Mesenchymal stem cell (in vitro differentiated cells and primary cell): ENCODE data around the gene STAM.

Experiments used
- DNase-seq: peaks from one replicate; pipeline ENCODE4 v3.0.0-alpha.2; 2013
- H2AFZ ChIP-seq: one replicate; pipeline ENCODE4 v1.6.1; 2013; ENCODE audit warnings: low read depth, mild to moderate bottlenecking, control low read depth, inconsistent platforms, low read length, moderate library complexity
- H2AK5ac ChIP-seq: 2 replicates; pipeline ENCODE4 v1.6.1; 2013; ENCODE audit warnings: low read length, moderate library complexity, mild to moderate bottlenecking, inconsistent platforms; ENCODE audit not compliant: severe bottlenecking
- H2BK120ac ChIP-seq: one replicate; pipeline ENCODE4 v1.6.1; 2013; ENCODE audit warnings: low read depth, mild to moderate bottlenecking, inconsistent platforms, low read length, moderate library complexity
- H2BK12ac ChIP-seq, 2 experiments: one replicate each; pipeline ENCODE4 v1.6.1; 2013; ENCODE audit warnings: inconsistent platforms in 2 of 2, low read length in 2 of 2, mild to moderate bottlenecking in 2 of 2, moderate library complexity in 2 of 2, control low read depth in 1 of 2
- H2BK15ac ChIP-seq: one replicate; pipeline ENCODE4 v1.6.1; 2013; ENCODE audit warnings: mild to moderate bottlenecking, low read depth, inconsistent platforms; ENCODE audit not compliant: poor library complexity, severe bottlenecking
- H2BK5ac ChIP-seq: 2 replicates; pipeline ENCODE4 v1.6.1; 2013; ENCODE audit warnings: low read depth, mild to moderate bottlenecking, low read length, control low read depth, inconsistent platforms; ENCODE audit not compliant: poor library complexity, severe bottlenecking
- H3K14ac ChIP-seq, 2 experiments: one replicate each; pipeline ENCODE4 v1.6.1; 2013; ENCODE audit warnings: inconsistent platforms in 2 of 2, low read length in 2 of 2, control low read depth in 1 of 2, mild to moderate bottlenecking in 1 of 2, moderate library complexity in 1 of 2
- H3K18ac ChIP-seq, 2 experiments: one replicate each; pipeline ENCODE4 v1.6.1; 2013; ENCODE audit warnings: inconsistent platforms in 2 of 2, low read length in 2 of 2, control low read depth in 1 of 2, low read depth in 1 of 2, mild to moderate bottlenecking in 1 of 2
- H3K23ac ChIP-seq, 2 experiments: one replicate each; pipeline ENCODE4 v1.6.1; 2013; ENCODE audit warnings: inconsistent platforms in 2 of 2, low read length in 2 of 2, mild to moderate bottlenecking in 2 of 2, moderate library complexity in 2 of 2, control low read depth in 1 of 2
- H3K27ac ChIP-seq: 2 replicates; pipeline ENCODE4 v1.5.1; 2013; ENCODE audit warnings: mild to moderate bottlenecking, moderate library complexity, low read length, control low read depth, inconsistent platforms; ENCODE audit not compliant: poor library complexity, severe bottlenecking
- H3K27me3 ChIP-seq, 2 experiments: 2 replicates each; pipeline versions ENCODE4 v1.6.1 to v1.7.0; 2013; ENCODE audit warnings: low read length in 2 of 2, mild to moderate bottlenecking in 2 of 2, moderate library complexity in 2 of 2, control low read depth in 1 of 2, inconsistent platforms in 1 of 2; ENCODE audit not compliant: control insufficient read depth in 1 of 2, insufficient read depth in 1 of 2
- H3K36me3 ChIP-seq, 2 experiments: 2 replicates each; pipeline versions ENCODE4 v1.6.1 to v1.7.0; 2013; ENCODE audit warnings: low read length in 2 of 2, control low read depth in 1 of 2, inconsistent platforms in 1 of 2, low read depth in 1 of 2, mild to moderate bottlenecking in 1 of 2; ENCODE audit not compliant: insufficient read depth in 2 of 2, control insufficient read depth in 1 of 2
- H3K4ac ChIP-seq, 2 experiments: one replicate each; pipeline ENCODE4 v1.6.1; 2013; ENCODE audit warnings: inconsistent platforms in 2 of 2, low read length in 2 of 2, mild to moderate bottlenecking in 2 of 2, moderate library complexity in 2 of 2, control low read depth in 1 of 2, low read depth in 1 of 2
- H3K4me1 ChIP-seq: 2 replicates; pipeline ENCODE4 v1.6.1; 2013; ENCODE audit warnings: low read depth, low read length, control low read depth; ENCODE audit not compliant: control insufficient read depth, insufficient read depth
- H3K4me2 ChIP-seq: 2 replicates; pipeline ENCODE4 v1.6.1; 2013; ENCODE audit warnings: low read length, mild to moderate bottlenecking, inconsistent platforms; ENCODE audit not compliant: poor library complexity, severe bottlenecking
- H3K4me3 ChIP-seq, 2 experiments: 2 replicates each; pipeline versions ENCODE4 v1.5.1 to v1.7.0; 2013; ENCODE audit warnings: low read length in 2 of 2, mild to moderate bottlenecking in 2 of 2, control low read depth in 1 of 2, low read depth in 1 of 2; ENCODE audit not compliant: insufficient read depth in 1 of 2
- H3K79me1 ChIP-seq: replicated peaks from 2 replicates; pipeline ENCODE4 v1.6.1; 2013; ENCODE audit warnings: mild to moderate bottlenecking, control low read depth, low read length, inconsistent platforms; ENCODE audit not compliant: poor library complexity, severe bottlenecking
- H3K9ac ChIP-seq: 2 replicates; pipeline ENCODE4 v1.7.0; 2013; ENCODE audit warnings: mild to moderate bottlenecking, low read length, moderate library complexity
- H3K9me3 ChIP-seq: 2 replicates; pipeline ENCODE4 v1.7.0; 2013; ENCODE audit warnings: mild to moderate bottlenecking, low read length; ENCODE audit not compliant: control insufficient read depth
- H4K8ac ChIP-seq: one replicate; pipeline ENCODE4 v1.6.1; 2013; ENCODE audit warnings: inconsistent platforms, mild to moderate bottlenecking, low read length, moderate library complexity
- H4K91ac ChIP-seq: one replicate; pipeline ENCODE4 v1.6.1; 2013; ENCODE audit warnings: mild to moderate bottlenecking, low read length, inconsistent platforms
- WGBS: methylation state at CpG from one replicate; pipeline ENCODE4 v1.1.7; 2013; ENCODE audit warnings: mixed read lengths; 5-methylcytosine and 5-hydroxymethylcytosine counted together

STAM gene

DNA sequence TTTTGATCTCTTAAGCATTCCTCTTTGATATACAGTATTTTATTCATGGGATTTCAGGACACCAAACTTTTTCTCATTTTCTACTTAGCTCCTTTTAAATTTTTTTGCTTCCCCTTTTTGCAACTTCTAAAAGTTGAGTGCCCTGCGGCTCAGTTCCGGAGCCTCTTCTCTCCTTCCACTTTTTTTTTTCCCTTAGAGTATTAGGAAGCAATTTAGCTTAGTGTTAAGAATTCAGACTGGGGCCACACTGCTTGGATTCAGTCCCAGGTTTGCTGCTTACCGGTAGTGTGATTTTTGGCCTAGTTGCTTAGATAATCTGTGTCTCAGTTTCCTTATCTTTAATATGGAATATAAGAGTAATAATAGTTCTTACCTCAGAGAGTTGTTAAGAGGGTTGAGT, 3.4 kb downstream of the STAM start:
- H3K4me1 ChIP-seq = peaks cover 4% of the 10 kb centered on the region
- H4K8ac ChIP-seq = no peak overlapping the region
- H2BK120ac ChIP-seq = no peak overlapping the region
- peaks cover 0 to 4% of the 10 kb centered on the region in 2 experiments for H3K36me3 ChIP-seq
- H2AFZ ChIP-seq = no peak overlapping the region
- WGBS = no CpG with 5 or more reads among the region's 3 CpGs
- no peak overlapping the region for H2BK5ac ChIP-seq
- no peak overlapping the region for H3K27ac ChIP-seq
- no peak overlapping the region for H3K4ac ChIP-seq
- no peak overlapping the region for H2BK15ac ChIP-seq
- H3K23ac ChIP-seq = no peak overlapping the region
- no peak overlapping the region for H3K4me3 ChIP-seq
- H2BK12ac ChIP-seq = no peak overlapping the region
- no peak overlapping the region for H2AK5ac ChIP-seq
- H3K9ac ChIP-seq = no peak overlapping the region
- H3K18ac ChIP-seq = no peak overlapping the region
- no peak overlapping the region for H3K14ac ChIP-seq
- no peaks in the 10 kb centered on the region for H3K79me1 ChIP-seq
- no peak for DNase-seq
- no peak overlapping the region for H3K4me2 ChIP-seq
- H3K9me3 ChIP-seq = no peaks in the 10 kb centered on the region
- no peaks in the 10 kb centered on the region for H3K27me3 ChIP-seq
- no peak overlapping the region for H4K91ac ChIP-seq

- no peak overlapping the region for H3K4me3 ChIP-seq
- no peak overlapping the region for H3K14ac ChIP-seq
- H3K9me3 ChIP-seq = no peaks in the 10 kb centered on the region
- no peak overlapping the region for H2BK120ac ChIP-seq
- no peaks in the 10 kb centered on the region for H3K27me3 ChIP-seq
- no peak overlapping the region for H2AK5ac ChIP-seq
- no peak overlapping the region for H3K4ac ChIP-seq
- no peak overlapping the region for H2BK12ac ChIP-seq
- no peak overlapping the region for H3K27ac ChIP-seq
- H4K91ac ChIP-seq = no peak overlapping the region
- no peak overlapping the region for H2AFZ ChIP-seq
- no peak overlapping the region for H4K8ac ChIP-seq
- H2BK5ac ChIP-seq = no peak overlapping the region
- no peak overlapping the region for H3K18ac ChIP-seq
- DNase-seq = no peak
- 95% methylated on average over 10 of the region's 10 CpGs for WGBS
- peaks cover 0 to 7% of the 10 kb centered on the region in 2 experiments for H3K36me3 ChIP-seq
- no peak overlapping the region for H3K23ac ChIP-seq
- no peak overlapping the region for H3K9ac ChIP-seq
- no peaks in the 10 kb centered on the region for H3K79me1 ChIP-seq
- peaks cover 1% of the 10 kb centered on the region for H3K4me1 ChIP-seq
- no peak overlapping the region for H3K4me2 ChIP-seq
- no peak overlapping the region for H2BK15ac ChIP-seq
Observed at GRCh38 chr10:17648243-17649035, 4.5 kb downstream of the STAM start.

DNA sequence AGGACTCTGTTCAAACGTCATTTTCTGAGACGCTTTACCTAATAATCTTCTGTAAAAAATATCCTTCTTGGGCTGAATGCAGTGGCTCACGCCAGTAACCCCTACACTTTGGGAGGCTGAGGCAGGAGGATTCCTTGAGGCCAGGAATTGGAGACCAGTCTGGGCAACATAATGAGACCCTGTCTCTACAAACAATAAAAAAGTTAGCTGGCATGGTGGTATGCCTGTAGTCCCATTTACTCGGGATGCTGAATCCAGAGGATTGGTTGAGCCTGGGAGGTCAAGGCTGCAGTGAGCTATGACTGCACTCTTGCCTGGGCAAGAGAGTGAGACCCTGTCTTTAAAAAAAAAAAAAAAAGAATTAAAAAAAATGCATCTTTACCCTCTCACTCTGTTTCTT, 5.1 kb downstream of the STAM start:
- Histone ChIP-seq H2BK12ac (no peak overlapping the region), H3K36me3 (peaks cover 0 to 11% of the 10 kb centered on the region in 2 experiments), H3K4ac (no peak overlapping the region), H4K91ac (no peak overlapping the region), H2AK5ac (no peak overlapping the region), H2BK5ac (no peak overlapping the region), H4K8ac (no peak overlapping the region), H3K23ac (no peak overlapping the region), H3K18ac (no peak overlapping the region), H3K27me3 (no peaks in the 10 kb centered on the region), H2AFZ (no peak overlapping the region), H3K14ac (no peak overlapping the region), H2BK15ac (no peak overlapping the region), H3K9ac (no peak overlapping the region), H3K9me3 (no peaks in the 10 kb centered on the region), H3K4me2 (no peak overlapping the region), H3K4me3 (no peak overlapping the region), H2BK120ac (no peak overlapping the region), H3K4me1 (peaks cover 1% of the 10 kb centered on the region), H3K27ac (no peak overlapping the region), H3K79me1 (no peaks in the 10 kb centered on the region)
- DNase-seq = no peak
- 94% methylated on average over 4 of the region's 4 CpGs for WGBS

GRCh38 chr10:17649836-17650235, 5.9 kb downstream of the STAM start:
- H3K36me3 ChIP-seq = peaks cover 0 to 11% of the 10 kb centered on the region in 2 experiments
- no peak overlapping the region for H3K4me3 ChIP-seq
- H3K9ac ChIP-seq = no peak overlapping the region
- no peak overlapping the region for H4K91ac ChIP-seq
- no peak overlapping the region for H2BK15ac ChIP-seq
- H2BK5ac ChIP-seq = no peak overlapping the region
- H2AK5ac ChIP-seq = no peak overlapping the region
- H2AFZ ChIP-seq = no peak overlapping the region
- no peaks in the 10 kb centered on the region for H3K9me3 ChIP-seq
- no peaks in the 10 kb centered on the region for H3K79me1 ChIP-seq
- no peak overlapping the region for H2BK120ac ChIP-seq
- no peaks in the 10 kb centered on the region for H3K27me3 ChIP-seq
- 83% methylated on average over 1 of the region's 2 CpGs for WGBS
- no peak overlapping the region for H3K18ac ChIP-seq
- DNase-seq = no peak
- no peak overlapping the region for H3K14ac ChIP-seq
- H2BK12ac ChIP-seq = no peak overlapping the region
- no peak overlapping the region for H3K4me2 ChIP-seq
- no peak overlapping the region for H3K23ac ChIP-seq
- H4K8ac ChIP-seq = no peak overlapping the region
- H3K4ac ChIP-seq = no peak overlapping the region
- H3K4me1 ChIP-seq = peaks cover 1% of the 10 kb centered on the region
- H3K27ac ChIP-seq = no peak overlapping the region
